Measurements from ENCODE around the gene OSMR.

DNA sequence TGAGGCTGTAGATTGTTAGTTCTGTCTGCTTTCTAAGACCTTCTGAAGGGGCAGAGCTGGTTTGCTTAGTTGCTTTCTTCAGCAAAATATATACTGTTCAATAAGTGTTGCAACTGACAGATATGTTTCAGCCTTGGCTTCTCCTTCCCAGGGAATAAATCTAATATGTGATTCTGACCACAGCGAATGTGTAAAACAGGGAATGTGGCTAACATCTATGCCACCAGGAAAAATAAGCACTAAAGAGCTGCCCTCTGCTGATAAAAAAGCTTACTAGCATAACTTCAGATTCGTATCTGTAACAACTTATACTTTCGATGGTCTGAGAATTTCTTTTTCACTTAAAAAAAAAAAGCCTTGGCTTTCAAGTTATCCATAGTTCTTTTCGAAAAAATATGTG is 13.0 kb upstream of the OSMR start:
- TF ChIP-seq, protein P1, sequence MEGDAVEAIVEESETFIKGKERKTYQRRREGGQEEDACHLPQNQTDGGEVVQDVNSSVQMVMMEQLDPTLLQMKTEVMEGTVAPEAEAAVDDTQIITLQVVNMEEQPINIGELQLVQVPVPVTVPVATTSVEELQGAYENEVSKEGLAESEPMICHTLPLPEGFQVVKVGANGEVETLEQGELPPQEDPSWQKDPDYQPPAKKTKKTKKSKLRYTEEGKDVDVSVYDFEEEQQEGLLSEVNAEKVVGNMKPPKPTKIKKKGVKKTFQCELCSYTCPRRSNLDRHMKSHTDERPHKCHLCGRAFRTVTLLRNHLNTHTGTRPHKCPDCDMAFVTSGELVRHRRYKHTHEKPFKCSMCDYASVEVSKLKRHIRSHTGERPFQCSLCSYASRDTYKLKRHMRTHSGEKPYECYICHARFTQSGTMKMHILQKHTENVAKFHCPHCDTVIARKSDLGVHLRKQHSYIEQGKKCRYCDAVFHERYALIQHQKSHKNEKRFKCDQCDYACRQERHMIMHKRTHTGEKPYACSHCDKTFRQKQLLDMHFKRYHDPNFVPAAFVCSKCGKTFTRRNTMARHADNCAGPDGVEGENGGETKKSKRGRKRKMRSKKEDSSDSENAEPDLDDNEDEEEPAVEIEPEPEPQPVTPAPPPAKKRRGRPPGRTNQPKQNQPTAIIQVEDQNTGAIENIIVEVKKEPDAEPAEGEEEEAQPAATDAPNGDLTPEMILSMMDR (IDR thresholded peaks at IDR 0.05; ENCODE audit: insufficient read depth, low read length, poor library complexity, severe bottlenecking): no peak
- no peak for TF ChIP-seq EZH2phosphoT487 (conservative IDR thresholded peaks at IDR 0.05; ENCODE audit: low read length)
